D721Med (cell line): ENCODE data around the gene CSHL1.
"Not testable (repeated sequence)": the region's sequence is repeated elsewhere in the genome, so short reads cannot be mapped to it uniquely, and the experiment has no call there.

Experiments used
- DNase-seq: peaks from one replicate; pipeline ENCODE4 v3.0.0; 2011; ENCODE audit warnings: low spot score; ENCODE audit not compliant: insufficient read length
- FAIRE-seq: peaks from 2 replicates; lab custom pipeline; 2011; peaks lifted over from hg19 to GRCh38; lab: Jason Lieb, UNC
- CTCF ChIP-seq: IDR thresholded peaks from 2 replicates; pipeline ENCODE4 v1.5.1; 2012; ENCODE audit warnings: mild to moderate bottlenecking, control low read depth; ENCODE audit not compliant: insufficient read depth; ENCODE audit errors: missing control alignments

The CSHL1 gene

GRCh38 chr17:63869491-63870291 lies 41.4 kb downstream of the CSHL1 start:
- not testable (repeated sequence) for DNase-seq, FAIRE-seq

- not testable (repeated sequence) for DNase-seq, FAIRE-seq
- peak; percentile 19 for TF ChIP-seq CTCF
These were observed 44.4 kb downstream of the CSHL1 start for GRCh38 chr17:63866625-63867024.
